ENCODE data around the gene ANKRD12. TPM values are rescaled to one million over a fixed set of nuclear protein-coding genes. Genes with fewer than 3 reads are reported as not detected.

Gene ANKRD12
- polyA plus RNA-seq, 1 donor from 2014 or later, result 32.3 TPM

- H3K4me3 ChIP-seq (ENCODE audit: low read length), result no peak overlapping the region
These were observed 184.5 kb downstream of the ANKRD12 start for GRCh38 chr18:9321017-9321452.

GRCh38 chr18:9321736-9322135, 185.2 kb downstream of the ANKRD12 start:
- H2AFZ ChIP-seq (ENCODE audit: low read depth, low read length), result no peak overlapping the region
- H3K36me3 ChIP-seq (ENCODE audit: insufficient read depth, low read length), result no peaks in the 10 kb centered on the region
- no peak overlapping the region for H3K9ac ChIP-seq (ENCODE audit: low read length)
- no peaks in the 10 kb centered on the region for H3K27me3 ChIP-seq (ENCODE audit: insufficient read depth, low read depth, low read length)
- no peak overlapping the region for H3K4me3 ChIP-seq (ENCODE audit: low read length)
- no peaks in the 10 kb centered on the region for H3K9me2 ChIP-seq (ENCODE audit: insufficient read depth, low read length)
- H3K4me2 ChIP-seq (ENCODE audit: low read length), result no peak overlapping the region
- H3F3A ChIP-seq (ENCODE audit: insufficient read depth, low read length, poor library complexity, severe bottlenecking), result no peaks in the 10 kb centered on the region
- no peaks in the 10 kb centered on the region for H3K9me3 ChIP-seq (ENCODE audit: low read length)
- H3K27ac ChIP-seq (ENCODE audit: low read length), result no peak overlapping the region
- H3K79me2 ChIP-seq (replicated peaks; ENCODE audit: insufficient read depth, low read length), result no peaks in the 10 kb centered on the region
- H4K20me1 ChIP-seq (ENCODE audit: insufficient read depth), result no peaks in the 10 kb centered on the region
- no peak for TF ChIP-seq REST (IDR thresholded peaks at IDR 0.05; ENCODE audit: borderline replicate concordance)
- TF ChIP-seq EZH2 (IDR thresholded peaks at IDR 0.05; ENCODE audit: borderline replicate concordance, insufficient read depth, low read length, poor library complexity, severe bottlenecking), result no peak
- no peak for TF ChIP-seq RAD21 (conservative IDR thresholded peaks at IDR 0.05)
- TF ChIP-seq MXI1 (conservative IDR thresholded peaks at IDR 0.05; ENCODE audit: poor library complexity, severe bottlenecking), result no peak
- no peak for TF ChIP-seq POLR2AphosphoS5 (IDR thresholded peaks at IDR 0.05)
- TF ChIP-seq, protein P1, sequence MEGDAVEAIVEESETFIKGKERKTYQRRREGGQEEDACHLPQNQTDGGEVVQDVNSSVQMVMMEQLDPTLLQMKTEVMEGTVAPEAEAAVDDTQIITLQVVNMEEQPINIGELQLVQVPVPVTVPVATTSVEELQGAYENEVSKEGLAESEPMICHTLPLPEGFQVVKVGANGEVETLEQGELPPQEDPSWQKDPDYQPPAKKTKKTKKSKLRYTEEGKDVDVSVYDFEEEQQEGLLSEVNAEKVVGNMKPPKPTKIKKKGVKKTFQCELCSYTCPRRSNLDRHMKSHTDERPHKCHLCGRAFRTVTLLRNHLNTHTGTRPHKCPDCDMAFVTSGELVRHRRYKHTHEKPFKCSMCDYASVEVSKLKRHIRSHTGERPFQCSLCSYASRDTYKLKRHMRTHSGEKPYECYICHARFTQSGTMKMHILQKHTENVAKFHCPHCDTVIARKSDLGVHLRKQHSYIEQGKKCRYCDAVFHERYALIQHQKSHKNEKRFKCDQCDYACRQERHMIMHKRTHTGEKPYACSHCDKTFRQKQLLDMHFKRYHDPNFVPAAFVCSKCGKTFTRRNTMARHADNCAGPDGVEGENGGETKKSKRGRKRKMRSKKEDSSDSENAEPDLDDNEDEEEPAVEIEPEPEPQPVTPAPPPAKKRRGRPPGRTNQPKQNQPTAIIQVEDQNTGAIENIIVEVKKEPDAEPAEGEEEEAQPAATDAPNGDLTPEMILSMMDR (IDR thresholded peaks at IDR 0.05; ENCODE audit: poor library complexity, severe bottlenecking), result no peak
- TF ChIP-seq SMC3 (conservative IDR thresholded peaks at IDR 0.05; ENCODE audit: poor library complexity), result no peak
- no peak for TF ChIP-seq TAF1 (IDR thresholded peaks at IDR 0.05; ENCODE audit: low read depth)

More at GRCh38 chr18:9321017-9321452, 184.5 kb downstream of the ANKRD12 start:
- no peaks in the 10 kb centered on the region for H3K9me2 ChIP-seq (ENCODE audit: insufficient read depth, low read length)
- no peak overlapping the region for H3K4me2 ChIP-seq (ENCODE audit: low read length)
- no peaks in the 10 kb centered on the region for H4K20me1 ChIP-seq (ENCODE audit: insufficient read depth)
- H3K27me3 ChIP-seq (ENCODE audit: insufficient read depth, low read depth, low read length), result no peaks in the 10 kb centered on the region
- no peaks in the 10 kb centered on the region for H3K9me3 ChIP-seq (ENCODE audit: low read length)
- no peaks in the 10 kb centered on the region for H3K79me2 ChIP-seq (replicated peaks; ENCODE audit: insufficient read depth, low read length)
- H3K27ac ChIP-seq (ENCODE audit: low read length), result no peak overlapping the region
- TF ChIP-seq POLR2AphosphoS5 (IDR thresholded peaks at IDR 0.05) (no peak), MXI1 (conservative IDR thresholded peaks at IDR 0.05; ENCODE audit: poor library complexity, severe bottlenecking) (no peak), EP300 (conservative IDR thresholded peaks at IDR 0.05; ENCODE audit: poor library complexity, severe bottlenecking) (no peak), REST (IDR thresholded peaks at IDR 0.05; ENCODE audit: borderline replicate concordance) (no peak), SMC3 (conservative IDR thresholded peaks at IDR 0.05; ENCODE audit: poor library complexity) (no peak), RAD21 (conservative IDR thresholded peaks at IDR 0.05) (no peak), EZH2 (IDR thresholded peaks at IDR 0.05; ENCODE audit: borderline replicate concordance, insufficient read depth, low read length, poor library complexity, severe bottlenecking) (no peak), TAF1 (IDR thresholded peaks at IDR 0.05; ENCODE audit: low read depth) (no peak)
- TF ChIP-seq, protein P1 (IDR thresholded peaks at IDR 0.05; ENCODE audit: poor library complexity, severe bottlenecking), result no peak
- H3F3A ChIP-seq (ENCODE audit: insufficient read depth, low read length, poor library complexity, severe bottlenecking), result no peaks in the 10 kb centered on the region
- no peaks in the 10 kb centered on the region for H3K36me3 ChIP-seq (ENCODE audit: insufficient read depth, low read length)
- H2AFZ ChIP-seq (ENCODE audit: low read depth, low read length), result no peak overlapping the region
- no peak overlapping the region for H3K9ac ChIP-seq (ENCODE audit: low read length)

Data from neural cell (in vitro differentiated cells).